Measurements from ENCODE around the gene KRT1.

KRT1 gene

DNA sequence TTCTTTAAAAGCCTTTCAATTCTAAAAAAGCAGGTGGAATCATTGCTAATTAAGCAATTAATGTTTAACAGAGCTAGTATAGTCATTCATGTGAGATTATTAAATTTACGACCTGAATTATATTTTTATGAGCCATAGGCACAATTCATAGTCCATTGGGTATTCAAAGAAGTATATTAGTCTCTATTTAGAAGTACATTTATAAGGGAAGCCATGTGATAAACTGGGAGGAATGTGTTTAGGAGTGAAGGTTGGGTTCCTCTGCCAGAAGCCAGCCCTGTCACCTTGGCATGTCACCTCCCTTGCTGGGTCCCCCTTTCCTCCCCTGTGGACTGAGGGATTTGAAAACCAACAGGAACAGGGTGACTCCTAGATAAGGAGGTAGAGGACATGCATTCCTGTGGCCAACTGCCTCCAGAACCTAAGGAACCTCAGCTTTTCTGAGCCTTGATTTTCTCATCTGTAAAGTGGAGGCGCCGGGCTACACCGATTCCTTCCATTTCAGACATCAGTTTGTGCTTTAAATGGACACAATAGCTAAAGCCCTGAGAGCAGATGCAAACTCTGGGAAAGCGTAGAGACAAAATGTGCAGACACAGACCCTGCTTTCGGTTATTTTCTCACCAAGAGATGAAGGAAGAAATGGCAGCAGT lies 22.8 kb downstream of the KRT1 start:
- DNase-seq, result no peak

- no peak for DNase-seq
Measured at GRCh38 chr12:52656616-52657015, 23.6 kb downstream of the KRT1 start.

DNA sequence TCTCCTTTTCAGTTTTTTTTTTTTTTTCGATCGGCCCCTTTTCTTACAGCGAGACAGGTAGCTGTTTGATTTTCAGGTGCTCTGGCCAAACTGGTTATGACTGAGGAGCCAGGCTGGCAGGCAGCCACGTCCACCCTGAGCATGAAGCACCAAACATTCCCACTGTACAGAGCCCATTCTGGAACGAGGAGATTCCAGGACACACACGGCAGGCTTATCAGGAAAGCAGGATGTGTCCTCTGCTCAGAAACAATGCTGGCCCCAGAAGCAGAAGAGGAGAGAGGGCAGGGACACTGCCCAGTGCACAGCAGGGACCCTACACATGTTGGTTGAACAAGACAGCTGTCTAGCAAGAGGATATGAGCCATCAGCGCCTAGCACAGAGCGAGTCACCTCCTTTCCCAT lies 24.5 kb downstream of the KRT1 start:
- DNase-seq, result no peak

- DNase-seq, result no peak
Measured at GRCh38 chr12:52655251-52655650, 25.0 kb downstream of the KRT1 start.

DNA sequence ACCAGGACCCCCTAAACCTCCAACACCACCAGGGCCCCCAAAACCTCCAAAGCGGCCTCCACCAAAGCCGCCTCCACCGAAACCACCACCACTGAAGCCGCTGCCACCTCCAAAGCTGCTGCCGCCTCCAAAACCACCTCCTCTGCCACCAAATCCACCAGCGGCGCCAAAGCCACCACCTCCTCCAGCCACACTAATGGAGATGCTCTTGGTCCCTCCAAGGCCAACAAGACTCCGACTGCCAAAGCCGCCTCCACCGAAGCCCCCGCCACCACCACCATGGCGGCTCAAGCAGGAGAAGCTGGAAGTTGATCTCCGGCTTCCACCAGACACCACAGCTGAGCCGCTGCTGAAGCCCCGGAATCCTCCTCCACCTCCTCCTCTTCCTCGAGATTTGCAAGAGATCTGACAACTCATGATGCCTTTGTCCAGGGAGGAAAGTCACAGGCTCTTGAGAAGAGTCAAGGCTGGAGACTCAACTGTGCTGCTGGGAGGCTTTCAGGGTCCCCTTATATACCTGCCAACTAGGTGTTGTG lies 28.4 kb downstream of the KRT1 start, which contains the start of gene KRT2:
Gene KRT2, minus strand, starts transcription at position 486 of the 536 bp plus-strand sequence. Its CDS starts 69 bp downstream, at position 417.
- no peak for DNase-seq

GRCh38 chr12:52650520-52651081 lies 29.6 kb downstream of the KRT1 start:
- no peak for DNase-seq

GRCh38 chr12:52649066-52649465 lies 31.1 kb downstream of the KRT1 start:
- no peak for DNase-seq

DNA sequence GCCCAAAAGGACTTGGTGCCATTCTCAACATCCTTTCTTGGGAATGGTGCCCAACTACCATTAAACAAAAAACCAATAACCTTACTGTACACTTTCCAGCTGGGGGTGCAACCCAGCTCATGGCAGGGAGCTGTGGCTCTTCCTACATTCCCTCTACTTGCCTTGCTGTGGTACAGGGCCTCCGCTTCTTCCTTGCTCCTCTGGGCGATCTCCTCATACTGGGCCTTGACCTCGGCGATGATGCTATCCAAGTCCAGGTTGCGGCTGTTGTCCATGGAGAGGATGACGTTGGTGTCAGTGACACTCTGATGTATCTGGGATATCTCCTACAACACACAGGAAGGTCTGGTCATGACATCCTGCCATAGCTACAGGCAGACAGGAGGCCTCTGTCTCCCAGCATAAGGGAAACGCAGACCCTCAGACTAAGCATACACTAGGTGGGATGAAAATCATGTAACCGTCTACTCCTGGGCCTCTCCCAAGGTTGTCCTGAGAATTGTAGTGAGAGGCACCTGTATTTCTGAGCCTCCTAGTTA lies 32.1 kb downstream of the KRT1 start:
- no peak for DNase-seq

GRCh38 chr12:52647601-52648000 lies 32.6 kb downstream of the KRT1 start:
- no peak for DNase-seq

DNA sequence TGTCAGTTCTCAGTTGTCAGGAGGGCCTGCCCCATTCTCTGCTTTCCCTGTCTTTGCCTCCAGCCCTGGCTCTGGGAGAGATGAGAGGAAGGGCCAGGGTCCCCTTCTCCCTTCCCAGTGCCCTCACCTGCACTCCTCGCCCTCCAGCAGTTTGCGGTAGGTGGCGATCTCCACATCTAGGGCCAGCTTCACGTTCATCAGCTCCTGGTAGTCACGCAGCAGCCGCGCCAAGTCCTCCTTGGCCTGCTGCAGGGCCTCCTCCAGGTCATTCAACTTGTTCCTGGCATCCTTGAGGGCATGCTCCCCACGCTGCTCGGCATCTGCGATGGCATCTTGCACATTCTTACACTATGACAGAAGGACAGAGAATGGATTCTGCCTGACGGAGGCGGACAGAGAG lies 33.6 kb downstream of the KRT1 start:
- DNase-seq, result no peak

- DNase-seq, result peak; percentile 59 to 78
Measured at GRCh38 chr12:52645982-52646381, 34.2 kb downstream of the KRT1 start.

DNA sequence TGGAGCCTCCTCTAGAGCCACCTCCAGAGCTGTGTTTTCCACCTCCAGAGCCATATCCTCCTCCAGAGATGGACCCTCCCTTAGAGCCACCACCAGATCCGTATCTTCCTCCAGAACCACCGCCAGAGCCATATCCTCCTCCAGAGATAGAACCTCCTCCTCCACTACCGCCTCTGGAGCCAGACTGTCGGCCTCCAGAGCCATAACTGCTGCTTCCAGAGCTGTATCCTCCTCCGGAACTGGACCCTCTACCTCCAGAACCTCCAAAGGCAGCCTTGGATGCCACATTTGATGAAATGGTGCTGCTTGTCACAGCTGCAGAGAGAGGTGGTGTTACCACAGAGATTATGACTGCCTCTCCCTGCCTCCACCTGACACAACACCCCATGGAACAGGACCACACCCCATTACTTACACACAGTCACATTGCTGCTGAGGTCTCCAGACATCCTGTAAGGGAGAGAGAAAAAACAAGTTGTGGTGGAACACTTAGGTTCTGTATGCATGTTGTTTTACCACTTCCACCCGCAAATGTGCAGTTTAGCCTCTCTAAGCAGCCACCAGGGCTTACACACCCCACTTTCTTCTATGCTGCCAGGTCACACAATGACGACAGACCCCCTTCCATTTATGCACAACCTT lies 35.0 kb downstream of the KRT1 start:
- no peak for DNase-seq

GRCh38 chr12:52644078-52644415 lies 36.2 kb downstream of the KRT1 start:
- DNase-seq, result no peak

GRCh38 chr12:52643233-52644077 lies 36.8 kb downstream of the KRT1 start:
- DNase-seq, result no peak

- no peak for DNase-seq
Measured at GRCh38 chr12:52641468-52641867, 38.7 kb downstream of the KRT1 start.

DNA sequence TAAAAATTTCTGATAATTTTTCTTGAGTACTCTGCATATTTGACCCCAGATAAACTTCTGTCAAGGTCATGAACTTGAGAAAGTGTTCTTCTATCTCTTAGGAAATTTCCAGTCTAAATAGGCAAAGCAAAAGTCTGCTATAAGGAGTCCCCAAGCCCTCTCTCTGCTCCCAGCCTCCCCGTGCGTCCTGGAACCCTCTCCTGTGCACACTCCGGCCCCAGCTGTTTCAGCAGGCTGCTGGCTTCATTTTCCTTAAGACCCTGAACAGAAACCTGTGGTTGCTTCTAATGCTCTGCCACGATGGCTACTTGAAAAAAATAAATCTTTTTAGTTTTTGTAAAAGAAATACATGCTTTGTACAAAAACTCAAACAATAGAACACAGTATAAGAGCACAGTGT lies 42.9 kb downstream of the KRT1 start:
- no peak for DNase-seq

- DNase-seq, result no peak
Measured at GRCh38 chr12:52636592-52637258, 43.5 kb downstream of the KRT1 start.

GRCh38 chr12:52636189-52636588 lies 44.0 kb downstream of the KRT1 start:
- DNase-seq, result no peak

- DNase-seq, result no peak
Measured at GRCh38 chr12:52634266-52635056, 45.7 kb downstream of the KRT1 start.

DNA sequence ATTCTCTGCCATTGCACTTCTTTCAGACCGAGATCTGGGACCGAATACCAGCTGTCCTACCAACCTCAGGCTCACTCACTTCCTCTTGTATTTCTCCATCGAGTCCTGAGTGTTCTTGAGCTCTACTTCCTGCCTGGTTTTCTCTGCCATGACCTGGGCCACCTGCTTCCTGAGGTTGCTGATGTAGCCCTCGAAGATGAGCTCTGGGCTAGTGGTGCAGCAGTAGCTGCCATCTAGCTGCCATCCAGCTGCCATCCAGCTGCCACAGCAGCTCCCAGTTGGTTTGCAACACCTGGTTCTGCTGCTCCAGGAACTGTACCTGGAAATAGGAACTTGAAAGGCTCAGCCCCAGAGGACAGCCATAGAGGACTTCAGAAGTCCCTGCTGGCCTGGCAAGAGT lies 46.8 kb downstream of the KRT1 start:
- DNase-seq, result no peak

GRCh38 chr12:52632656-52633055 lies 47.6 kb downstream of the KRT1 start:
- DNase-seq, result no peak
